CD1c-positive myeloid dendritic cell (primary cell): Measurements from ENCODE around the gene HEPHL1.

Experiments
- DNase-seq: peaks from one replicate; pipeline ENCODE4 v3.0.0-alpha.2; 2016; ENCODE audit errors: extremely low spot score

HEPHL1 gene

DNA sequence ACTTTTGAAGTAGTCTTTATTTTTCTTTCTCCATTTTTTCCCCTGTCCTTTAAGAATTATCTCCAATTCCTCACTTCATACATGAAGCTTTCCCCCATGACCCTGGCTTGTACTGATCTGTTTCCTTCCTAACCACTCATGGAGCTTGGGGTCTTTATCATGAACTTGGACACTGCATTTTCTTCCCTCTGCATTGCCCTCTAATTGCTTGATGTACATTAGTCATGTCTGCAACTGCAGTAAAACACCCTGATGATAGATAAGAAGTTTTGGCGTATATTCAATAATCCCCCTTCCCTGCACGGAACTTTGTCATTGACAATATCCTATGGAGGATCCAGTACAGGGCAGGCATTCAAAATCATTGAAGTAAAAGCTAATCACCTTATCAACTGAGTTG, 3.4 kb downstream of the HEPHL1 start:
- DNase-seq = no peak

DNA sequence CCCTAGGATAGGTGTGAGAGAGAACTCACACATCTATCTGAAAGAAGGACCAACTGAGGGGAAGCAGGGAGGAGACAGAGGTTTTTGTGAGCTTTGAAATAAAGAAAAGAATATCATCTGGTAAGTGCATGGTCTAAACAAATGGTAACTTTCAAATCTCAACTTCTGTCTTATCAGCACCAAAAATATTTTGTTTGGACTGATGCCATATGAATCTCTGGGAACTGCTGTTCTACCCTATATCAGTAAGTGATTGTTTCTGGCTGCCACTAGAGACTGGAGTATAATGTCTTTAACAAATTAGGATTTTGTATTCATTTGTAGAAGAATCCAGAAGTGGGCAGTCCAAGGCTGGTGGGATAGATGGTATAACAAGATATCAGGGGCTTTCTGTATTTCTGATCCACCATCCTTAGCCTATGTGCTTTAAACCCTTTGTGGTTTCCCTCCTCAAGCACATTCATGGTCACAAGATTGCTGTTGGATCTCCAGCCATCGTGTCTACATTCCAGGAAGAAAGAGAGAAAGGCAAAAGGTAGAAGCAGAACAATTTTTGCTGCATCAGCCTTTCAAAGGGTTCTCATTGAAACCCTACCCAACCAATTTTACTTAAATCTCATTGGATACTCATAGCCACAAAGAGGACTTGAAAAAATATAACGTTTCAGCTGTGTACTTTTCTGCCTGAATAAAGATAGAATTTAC, 4.7 kb downstream of the HEPHL1 start:
- DNase-seq = no peak

DNA sequence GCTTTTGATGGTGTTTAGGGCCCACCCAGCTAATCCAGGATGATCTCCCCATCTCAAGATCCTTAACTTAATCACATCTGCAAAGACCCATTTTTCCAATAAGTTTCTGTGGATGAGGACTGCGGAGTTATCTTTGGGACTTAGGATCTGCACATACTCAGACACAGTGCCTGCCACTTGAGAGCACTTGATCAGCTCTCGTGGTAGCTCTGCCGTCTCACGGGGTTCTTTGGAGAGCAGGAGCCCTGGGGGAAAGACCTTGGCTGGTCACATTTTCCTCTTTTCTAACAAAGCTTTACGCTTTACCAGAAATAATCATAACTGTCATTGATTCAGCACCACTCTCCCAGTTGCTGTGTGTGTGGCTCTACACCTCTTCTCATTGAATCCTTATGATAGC, 6.1 kb downstream of the HEPHL1 start:
- no peak for DNase-seq

DNA sequence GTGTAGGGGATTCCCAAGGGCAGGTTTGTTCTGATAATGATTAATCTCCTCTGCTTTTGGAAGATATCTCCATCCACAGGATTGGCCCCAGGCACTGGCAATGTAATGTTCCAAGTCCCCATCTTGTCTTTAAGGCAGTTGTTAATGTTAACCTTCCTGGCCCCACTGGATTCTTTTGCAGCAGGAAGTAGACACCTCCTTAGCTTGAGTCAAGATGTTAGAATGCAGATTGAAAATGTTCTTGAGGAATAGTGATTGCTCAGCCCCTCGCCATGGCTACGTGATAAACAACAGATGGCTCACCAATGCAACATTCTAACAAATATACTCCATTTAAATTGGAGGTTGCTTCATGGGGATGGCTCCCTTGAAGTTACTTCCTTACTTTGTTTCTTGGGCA, 7.3 kb downstream of the HEPHL1 start:
- no peak for DNase-seq

DNA sequence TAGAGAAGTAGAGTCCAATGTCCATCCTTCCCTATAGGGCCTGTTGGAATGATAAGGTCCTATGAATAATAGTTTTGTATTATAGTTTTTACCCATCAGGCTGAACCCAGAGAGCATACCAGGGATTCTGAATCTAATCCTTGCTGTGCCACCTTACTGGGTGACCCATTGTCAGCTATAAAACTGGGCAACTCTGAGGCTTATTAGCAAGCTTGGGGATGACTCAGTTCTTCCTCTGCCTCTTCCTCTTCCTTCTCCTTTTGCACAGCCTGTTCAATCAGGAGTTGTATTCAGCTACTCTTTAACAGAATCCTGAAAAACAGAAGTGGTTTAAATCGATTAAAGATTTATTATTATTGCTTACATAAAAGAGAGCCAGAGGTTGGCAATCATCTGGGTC, 8.9 kb downstream of the HEPHL1 start:
- DNase-seq = no peak

DNA sequence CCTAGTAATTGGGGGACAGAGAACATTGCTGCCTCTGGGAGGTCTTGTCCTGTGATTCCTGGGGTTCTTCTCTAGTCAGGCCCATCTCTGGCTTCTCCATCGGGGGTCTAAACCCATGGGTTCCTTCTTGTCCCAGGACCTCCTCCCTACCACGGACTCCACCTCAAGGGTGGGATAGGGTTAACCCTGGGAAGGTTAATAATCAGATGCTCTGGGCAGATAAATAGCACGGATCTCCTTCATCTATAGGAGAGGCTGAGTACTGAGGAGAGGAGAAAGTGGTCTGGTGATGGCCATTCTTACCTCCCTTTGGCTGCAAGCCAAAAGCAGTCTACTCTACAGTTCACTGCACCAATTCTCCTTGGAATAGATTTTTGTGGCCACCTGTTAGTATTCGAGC, 10.5 kb downstream of the HEPHL1 start:
- DNase-seq = no peak

DNA sequence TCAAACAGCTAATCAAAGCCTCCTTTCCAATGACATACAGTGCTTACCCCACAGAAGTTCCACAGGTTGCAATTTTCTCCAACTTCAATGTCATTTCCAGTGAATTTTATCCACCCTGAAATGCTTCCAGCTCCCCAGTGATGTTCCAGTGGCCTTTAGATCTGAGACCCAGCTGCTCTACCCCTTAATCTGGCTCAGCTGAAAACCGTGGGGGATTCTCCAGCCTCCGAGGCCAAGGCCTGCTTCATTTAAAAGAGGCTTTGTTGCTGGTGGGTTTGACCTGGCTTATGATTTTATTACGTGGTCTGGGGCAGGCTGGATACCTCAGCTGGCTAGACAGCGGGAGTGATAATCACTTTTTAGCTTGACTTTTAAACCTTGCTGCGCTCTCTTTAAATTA, 10.9 kb downstream of the HEPHL1 start:
- no peak for DNase-seq

DNA sequence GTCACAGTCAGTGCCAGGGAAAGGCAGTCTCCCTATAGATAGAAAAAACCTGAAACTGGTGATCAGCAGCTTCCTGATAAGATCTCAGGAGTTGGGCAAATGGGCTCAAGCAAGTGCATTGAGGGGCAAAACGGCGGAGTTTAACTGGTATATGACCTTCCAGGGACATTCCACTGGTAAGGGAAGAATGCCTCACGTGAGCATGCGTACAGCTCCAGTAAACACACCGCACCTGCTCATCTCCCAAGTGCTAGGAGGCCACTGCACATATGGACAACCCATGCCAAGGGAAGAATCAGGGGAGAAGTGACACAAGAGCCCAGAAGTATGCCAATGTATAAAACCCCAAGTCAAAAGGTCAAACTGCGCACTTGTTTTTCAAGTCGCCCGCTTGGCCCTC, 11.6 kb downstream of the HEPHL1 start:
- DNase-seq = no peak

DNA sequence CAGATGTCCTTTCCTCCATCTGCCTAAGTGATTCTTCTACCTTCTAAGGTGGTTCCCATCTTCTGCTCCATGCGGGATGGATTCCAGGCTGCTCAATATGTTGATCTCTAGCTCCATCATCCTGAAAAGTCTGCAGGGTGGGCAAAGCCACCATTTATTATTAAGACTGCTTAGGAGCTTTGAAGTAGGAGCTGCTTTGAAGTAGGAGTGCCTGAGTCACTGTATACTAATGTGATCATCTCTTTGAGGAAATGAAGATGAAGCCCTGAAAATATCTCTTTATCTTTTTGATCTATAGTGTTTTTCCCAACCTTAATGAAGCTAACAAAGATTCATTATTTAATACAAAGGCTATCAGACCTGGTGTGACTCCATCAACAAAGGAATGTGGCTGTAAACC, 13.1 kb downstream of the HEPHL1 start:
- no peak for DNase-seq

DNA sequence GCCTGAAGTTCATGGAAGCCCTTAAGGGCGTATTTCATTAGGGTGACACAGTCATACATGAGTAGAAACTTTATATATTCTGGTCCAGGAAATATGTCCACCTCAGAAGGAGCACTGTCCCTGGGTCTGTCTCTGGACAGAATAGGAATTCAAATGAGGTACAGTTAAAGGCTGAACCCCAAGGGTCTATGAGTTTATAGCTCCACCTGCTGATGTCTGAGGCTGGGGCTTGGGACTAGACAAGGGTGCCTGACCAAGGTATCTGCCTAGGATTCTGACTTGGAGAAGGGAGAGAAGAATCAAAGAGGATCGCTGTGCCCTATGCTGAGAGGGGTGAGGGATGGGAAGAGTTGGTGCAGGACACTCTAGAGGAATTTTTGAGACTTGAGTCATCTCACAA, 14.9 kb downstream of the HEPHL1 start:
- DNase-seq = no peak

DNA sequence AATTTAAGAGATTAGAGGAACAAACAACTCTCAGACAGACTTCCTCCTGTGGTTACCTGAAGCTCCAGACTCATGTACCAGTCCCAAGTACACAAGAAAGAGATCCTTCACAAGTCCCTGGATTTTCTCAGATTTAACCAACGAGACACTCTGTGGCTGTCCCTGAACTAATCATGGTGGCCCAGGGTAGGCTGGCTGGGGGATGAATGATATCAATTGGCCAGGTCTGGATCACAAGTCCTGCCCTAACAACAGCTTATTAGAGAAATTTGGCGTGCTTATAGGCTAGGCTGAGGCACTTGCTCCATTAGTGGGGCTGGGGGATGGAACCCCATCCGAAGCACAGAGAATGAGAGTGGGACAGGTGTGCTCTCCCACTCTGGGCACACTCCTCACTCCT, 22.1 kb downstream of the HEPHL1 start:
- no peak for DNase-seq

DNA sequence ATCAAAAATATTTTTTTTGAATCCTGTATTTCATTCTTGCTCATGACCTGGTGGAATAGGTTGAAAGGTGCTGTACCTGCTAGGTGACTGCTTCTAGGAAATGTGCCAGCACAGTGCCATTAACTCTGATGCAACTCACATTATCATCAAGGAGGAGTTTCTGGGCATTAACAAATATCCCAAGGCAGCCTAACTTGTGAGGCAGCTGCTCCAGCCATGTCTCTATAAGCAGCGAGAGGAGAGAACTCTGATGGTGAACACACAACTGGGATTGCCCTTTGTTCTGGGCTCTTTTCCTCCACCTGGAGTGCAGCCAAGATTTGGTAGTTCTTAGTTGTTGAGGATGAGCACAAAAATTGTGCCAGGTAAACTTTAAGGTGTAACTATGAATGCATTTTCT, 25.6 kb downstream of the HEPHL1 start:
- DNase-seq = no peak

DNA sequence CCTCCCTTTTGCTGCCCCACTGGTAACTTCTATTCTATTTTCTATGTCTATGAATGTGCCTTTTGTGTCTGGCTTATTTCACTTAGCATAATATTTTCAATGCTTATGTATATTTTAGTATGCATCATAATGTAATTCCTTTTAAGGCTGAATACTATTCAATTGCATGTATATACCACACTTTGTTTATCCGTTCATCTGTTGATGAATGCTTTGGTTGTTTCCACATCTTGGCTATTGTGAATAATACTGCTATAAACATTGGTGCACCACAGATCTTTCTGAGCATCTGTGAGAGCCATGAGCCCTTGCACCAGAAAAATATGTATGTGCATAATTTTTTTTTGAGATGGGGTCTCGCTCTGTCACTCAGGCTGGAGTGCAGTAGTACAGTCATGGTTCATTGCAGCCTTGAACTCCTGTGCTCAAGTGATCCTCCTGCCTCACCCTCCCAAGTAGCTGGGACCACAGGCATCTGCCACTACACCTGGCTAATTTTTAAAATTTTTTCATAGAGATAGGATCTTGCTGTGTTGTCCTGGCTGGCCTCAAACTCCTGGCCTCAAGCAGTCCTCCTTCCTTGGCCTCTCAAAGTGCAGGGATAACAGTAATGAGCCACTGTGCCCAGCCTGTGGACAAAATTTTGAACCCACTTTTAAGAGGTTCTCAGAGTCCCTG, 27.0 kb downstream of the HEPHL1 start:
- DNase-seq = no peak

DNA sequence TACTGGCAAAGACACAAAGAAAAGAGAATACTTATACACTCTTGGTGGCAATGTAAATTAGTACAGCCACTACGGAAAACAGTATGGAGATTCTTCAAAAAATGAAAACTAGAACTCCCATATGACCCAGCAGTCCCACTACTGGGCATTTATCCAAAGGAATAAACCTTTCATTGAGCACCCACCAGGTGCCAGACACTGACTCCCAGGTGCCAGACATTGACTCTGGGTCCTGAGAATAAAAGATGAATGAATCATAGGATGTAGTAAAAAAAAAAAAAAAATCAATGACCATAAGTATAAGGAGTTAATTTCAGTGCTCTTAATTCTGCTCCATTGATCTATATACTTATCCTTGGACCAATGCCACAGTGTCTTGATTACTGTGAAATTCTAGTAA, 28.2 kb downstream of the HEPHL1 start:
- DNase-seq = no peak

DNA sequence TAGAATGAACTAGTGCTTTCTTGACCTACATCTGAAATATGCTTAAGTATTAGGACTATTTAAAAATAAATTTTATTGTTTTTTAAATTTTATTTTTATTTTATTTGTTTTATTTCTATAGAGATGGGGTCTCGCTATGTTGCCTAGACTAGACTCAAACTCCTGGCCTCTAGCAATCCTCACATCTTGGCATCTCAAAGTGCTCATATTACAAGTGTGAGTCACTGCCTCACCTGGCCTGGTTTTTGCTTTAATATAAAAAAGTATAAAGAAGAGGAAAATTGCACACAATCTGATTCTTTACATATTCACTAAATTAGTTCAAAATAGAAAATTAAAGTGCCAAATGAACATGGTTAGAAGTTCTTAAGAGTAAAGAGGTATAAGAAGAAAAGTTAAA, 37.5 kb downstream of the HEPHL1 start:
- no peak for DNase-seq

DNA sequence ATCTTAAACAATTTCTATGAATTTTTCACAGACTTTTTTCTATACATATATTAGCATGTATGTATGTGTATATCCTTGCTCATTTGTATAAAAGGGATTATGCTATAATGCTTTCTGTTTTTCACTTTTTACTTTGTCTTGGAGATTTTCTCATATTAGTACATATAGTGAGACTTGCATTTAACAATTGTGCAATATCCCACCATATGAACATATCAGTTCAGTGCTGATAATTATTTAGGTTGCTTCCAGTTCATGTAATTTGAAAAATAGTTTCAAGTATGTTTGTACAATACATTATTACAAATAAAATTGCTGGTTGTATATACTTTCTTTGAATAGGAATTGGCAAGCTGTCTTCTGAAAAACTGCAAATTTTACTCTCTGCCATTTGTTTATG, 37.9 kb downstream of the HEPHL1 start:
- no peak for DNase-seq

DNA sequence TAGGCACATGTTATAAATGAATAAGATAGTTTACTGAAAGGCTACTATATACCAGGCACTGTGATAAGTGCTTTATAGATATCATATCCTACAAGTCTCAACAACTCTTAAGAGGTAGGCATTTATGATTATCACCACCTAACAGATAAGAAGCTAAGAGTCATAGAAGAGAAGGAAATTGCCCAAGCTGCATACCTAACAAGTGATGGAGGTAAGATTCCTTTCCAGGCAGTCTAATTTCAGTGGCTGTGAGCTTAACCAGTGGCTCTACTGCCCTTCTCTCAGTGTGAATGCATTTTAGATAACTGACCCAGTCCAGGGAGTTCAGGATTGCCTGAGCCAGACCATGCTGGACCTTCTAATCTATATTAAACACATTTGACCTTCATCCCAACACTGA, 39.2 kb downstream of the HEPHL1 start:
- DNase-seq = no peak

DNA sequence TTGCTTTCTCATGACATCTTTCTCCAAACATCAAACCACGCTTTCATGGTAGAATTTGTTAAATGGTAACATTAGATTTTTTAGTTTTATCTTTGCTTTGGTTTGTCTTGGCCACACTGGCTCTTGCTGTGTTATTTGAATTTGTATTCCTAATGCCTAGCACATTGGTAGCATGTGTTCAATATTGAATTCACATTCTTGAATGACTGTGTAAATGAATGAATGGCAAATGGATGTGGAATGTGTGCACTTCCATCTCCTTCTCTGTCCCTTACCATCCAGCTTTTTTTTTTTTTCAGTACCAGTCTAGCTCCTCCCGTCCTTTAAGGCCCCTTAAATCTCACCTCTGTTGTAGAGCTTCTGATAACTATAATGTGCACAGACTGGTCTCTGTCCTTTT, 41.2 kb downstream of the HEPHL1 start:
- no peak for DNase-seq

DNA sequence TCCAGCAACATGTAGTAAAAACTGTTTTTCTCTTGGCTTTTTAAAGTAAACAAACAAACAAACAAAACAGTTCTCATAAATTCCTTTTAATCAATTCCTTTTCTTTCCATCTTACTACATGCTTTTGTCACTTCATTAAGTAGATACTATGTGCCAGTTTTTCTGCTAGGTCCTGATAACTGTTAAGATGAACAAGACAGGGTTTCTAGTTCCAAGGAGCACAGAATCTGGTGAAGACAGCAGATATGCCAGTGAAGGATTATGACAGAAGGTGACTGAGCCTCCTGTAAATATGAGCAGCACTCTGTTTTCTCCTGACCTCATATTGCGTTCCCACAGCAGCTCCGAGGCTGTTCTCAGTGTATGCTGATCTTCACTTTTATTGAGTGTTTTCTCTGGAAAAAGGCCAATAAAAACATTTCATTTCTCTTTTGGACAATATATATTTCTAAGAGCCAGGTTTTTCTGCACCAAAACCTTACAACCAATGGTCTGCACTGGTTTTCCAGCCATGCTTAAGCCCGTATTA, 45.8 kb downstream of the HEPHL1 start:
- no peak for DNase-seq

DNA sequence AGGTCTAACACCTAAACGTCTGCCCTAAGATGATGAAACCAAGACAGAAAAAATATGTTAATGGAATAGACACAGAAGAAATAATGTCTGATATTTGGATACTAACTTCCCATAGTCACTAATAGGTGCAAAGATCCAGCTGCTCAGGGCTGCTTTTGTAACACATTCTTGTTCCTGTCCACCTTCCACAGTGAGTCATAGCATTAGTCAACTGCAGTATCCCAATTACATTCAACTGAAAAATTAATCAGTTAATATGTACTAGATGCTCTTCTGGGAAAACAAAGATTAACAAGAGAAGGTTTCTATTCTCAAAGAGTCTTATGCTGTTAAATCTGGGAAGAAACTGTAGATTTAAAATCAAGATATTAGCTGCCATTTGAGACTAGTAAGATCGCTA, 47.6 kb downstream of the HEPHL1 start:
- no peak for DNase-seq

DNA sequence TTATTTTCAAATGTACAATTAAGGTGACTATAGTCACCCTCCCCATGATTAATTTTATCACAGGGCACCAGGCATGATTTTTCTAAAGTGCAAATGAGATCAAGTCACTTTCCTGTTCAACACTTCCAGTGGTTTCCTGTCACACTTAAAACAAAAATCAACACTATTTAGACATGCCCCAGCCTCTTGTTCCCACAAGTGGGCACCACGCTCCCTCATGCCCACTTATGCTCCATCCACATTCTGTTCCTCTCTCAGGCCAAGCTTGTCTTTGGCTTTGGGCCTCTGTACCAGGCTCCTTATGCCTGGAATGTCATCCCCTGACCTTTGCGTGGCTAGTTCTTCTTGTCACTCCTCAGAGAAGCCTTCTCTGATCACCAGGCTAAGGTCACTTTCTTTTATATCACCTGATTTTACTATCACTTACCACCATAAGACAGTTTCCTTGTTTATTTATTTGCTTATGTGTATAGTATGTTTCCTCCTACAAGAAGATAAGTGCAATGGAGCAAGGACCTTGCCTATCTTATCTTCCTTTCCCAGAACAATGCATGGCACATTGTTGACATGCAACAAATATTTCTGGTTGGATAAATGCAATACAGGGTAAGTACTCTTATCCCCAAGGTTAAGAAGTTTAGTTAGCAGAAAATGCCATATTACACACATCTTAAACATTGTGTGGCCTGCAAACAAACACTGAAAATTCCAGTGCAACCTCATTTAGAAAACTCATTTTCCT, 56.6 kb downstream of the HEPHL1 start:
- DNase-seq = no peak

DNA sequence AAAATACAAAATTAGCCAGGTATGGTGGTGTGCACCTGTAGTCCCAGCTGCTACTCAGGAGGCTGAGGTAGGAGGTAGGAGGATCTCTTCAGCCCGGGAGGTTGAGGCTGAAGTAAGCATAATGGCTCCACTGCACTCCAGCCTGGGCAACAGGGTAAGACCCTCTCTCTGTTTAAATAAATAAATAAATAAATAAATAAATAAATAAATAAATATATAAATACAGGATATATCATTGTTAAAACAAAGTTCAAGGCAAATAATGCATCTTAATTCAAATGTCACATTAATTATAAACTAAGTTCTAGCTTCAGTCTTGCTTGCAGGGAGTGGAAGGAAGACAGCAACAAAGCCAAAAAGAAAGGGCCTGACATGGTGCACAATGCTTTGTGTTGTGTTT, 63.0 kb downstream of the HEPHL1 start:
- DNase-seq = no peak

DNA sequence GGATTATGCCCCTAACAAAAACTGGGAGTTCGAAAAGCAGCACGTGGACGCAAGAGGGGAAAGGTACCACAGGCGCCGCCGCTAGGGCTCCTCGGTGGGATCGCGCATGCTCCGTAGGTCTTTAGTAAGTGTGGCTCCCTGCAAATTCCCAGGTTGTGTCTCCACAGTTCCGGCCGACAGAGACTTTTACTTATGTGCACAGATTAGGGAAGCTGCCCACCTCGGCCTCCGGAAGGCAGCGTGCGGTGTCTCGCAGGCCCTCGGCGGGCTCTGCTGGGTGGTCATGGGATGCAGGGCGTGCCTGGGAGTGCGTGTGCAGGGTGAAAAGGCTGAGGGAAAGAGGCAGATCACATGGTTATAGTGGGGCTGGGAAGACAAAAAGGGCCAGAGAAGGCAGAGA, 67.8 kb downstream of the HEPHL1 start:
- DNase-seq = no peak
